ENCODE data around the gene ATL2.
"Not testable (repeated sequence)": the region's sequence is repeated elsewhere in the genome, so short reads cannot be mapped to it uniquely, and the experiment has no call there.

ATL2 gene

DNA sequence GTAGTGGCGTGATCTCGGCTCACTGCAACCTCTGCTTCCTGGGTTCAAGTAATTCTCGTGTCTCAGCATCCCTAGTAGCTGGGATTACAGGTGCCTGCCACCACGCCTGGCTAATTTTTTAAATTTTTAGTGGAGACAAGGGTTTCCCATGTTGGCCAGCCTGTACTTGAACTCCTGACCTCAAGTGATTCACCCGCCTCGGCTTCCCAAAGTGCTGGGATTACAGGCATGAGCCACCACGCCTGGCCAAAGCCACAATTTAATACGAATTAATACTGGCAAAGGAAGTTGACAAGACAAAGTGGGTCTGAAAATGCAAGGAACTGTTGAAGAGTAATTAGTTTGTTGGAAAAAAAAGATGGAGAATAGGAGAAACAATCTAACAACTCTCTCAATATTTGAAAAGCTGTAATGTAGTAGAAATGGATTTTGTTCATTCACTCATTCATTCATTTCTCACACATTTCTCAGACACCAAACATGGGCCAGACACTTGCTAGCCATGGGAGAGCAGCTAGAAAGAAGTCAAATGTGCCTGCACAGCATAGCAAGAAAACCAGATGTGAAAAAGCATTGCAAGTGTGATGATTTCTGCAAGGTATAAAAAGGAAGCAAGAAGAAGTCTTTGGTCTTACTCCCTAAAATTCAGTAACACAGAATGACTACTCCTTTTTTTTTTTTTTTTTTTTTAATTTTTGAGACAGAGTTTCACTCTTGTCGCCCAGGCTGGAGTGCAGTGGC lies 39.4 kb upstream of the ATL2 start:
- DNase-seq (ENCODE audit: low spot score) = no peak
- H3K27ac ChIP-seq = no peak overlapping the region
- TF ChIP-seq, protein P1, sequence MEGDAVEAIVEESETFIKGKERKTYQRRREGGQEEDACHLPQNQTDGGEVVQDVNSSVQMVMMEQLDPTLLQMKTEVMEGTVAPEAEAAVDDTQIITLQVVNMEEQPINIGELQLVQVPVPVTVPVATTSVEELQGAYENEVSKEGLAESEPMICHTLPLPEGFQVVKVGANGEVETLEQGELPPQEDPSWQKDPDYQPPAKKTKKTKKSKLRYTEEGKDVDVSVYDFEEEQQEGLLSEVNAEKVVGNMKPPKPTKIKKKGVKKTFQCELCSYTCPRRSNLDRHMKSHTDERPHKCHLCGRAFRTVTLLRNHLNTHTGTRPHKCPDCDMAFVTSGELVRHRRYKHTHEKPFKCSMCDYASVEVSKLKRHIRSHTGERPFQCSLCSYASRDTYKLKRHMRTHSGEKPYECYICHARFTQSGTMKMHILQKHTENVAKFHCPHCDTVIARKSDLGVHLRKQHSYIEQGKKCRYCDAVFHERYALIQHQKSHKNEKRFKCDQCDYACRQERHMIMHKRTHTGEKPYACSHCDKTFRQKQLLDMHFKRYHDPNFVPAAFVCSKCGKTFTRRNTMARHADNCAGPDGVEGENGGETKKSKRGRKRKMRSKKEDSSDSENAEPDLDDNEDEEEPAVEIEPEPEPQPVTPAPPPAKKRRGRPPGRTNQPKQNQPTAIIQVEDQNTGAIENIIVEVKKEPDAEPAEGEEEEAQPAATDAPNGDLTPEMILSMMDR (IDR thresholded peaks at IDR 0.05) = no peak
- no peak overlapping the region for H3K4me3 ChIP-seq

DNA sequence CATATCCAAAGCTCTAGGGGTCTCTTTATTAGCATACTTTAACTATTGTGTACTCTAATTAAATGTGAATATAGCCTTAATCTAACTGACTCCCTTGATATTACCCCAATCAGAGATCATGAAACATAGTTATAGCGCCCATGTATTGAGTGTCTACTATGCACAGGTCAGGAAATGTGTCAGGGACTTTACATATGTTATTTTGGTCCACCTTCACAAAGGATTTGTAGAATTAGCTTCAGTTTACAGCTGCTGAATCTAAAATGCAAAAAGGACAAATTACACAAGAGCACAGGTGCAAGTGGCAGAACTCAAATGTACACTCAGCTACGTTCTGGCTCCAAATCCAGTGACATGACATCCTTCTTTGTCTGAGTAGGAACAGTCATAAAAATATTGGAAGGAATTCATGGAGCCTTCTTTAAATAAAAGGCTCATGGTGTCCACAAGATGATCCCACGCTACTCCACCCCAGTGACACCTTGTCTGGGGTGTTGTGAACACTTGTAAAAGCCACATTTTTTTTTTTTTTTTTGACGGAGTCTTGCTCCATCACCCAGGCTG lies 38.7 kb upstream of the ATL2 start:
- Histone ChIP-seq H3K4me3 (no peak overlapping the region), H3K27ac (no peak overlapping the region)
- TF ChIP-seq, protein P1 (IDR thresholded peaks at IDR 0.05) = no peak
- DNase-seq (ENCODE audit: low spot score) = no peak

DNA sequence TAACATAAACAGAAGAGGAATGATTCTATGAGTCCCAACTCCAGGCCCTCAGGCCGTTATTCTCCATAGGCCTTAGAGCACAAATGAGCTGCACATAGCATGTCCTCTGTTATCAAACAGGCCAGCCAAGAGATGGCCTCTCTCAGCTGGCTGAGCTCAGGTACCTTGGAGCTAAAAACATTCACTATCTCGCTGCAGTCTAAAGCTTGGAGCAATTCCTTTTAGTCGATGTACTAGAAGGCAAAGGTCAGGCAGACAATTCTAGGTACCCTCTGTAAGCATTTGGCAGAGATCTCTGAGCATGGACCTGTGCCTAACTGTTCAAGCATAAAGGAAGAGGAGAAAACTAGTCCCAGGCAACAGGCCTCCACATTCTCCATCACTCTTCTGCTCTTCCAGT lies 38.0 kb upstream of the ATL2 start:
- Histone ChIP-seq H3K4me3 (no peak overlapping the region), H3K27ac (no peak overlapping the region)
- TF ChIP-seq, protein P1 (IDR thresholded peaks at IDR 0.05) = no peak
- no peak for DNase-seq (ENCODE audit: low spot score)

- not testable (repeated sequence) for H3K27ac ChIP-seq; DNase-seq (ENCODE audit: low spot score); H3K4me3 ChIP-seq
These were observed 35.3 kb upstream of the ATL2 start for GRCh38 chr2:38412235-38412871.

DNA sequence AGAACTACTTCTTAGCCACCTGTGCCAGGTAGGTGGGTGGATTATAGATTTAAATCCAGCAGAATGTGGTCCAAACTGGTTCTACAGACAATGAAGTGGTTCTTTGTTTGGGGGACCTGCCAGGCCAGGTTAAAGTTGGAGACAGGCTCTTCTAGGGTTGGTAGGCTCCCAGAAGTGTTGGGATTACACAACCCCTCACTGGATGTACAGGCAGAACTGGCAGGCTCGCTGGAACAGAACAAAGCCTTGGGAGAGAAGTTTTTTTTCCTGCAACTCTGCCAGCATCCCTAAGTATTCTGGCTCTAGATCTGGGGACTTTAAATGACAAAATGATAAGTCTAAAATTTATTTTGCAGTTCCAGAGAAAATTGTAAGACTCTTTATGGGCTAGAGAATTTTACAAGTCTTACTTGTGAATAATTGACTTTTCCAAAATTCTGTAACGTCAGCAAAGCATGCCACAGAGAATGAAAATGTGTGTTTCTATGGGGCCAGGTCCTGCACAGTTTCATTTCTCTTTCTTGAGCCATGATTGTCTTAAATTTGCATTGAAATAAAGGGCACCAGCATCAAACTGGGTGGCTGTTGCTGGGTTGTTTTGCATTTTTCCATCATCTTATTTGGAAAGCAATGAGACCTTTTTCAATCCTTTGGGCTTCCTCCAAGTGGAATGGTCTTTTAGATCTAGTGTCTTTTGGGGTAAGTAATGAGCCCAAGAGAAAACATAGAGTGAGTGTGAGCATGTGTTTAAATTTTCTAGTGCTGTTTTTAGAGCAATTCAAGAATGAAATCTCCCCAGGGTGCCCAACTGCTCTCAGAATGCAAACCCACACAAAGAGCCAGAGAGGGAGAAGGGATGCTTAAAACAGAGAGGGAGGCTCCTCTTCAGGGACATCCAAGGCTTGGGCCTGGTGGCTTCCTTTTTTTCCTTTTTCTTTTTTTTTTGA lies 32.4 kb upstream of the ATL2 start:
- no peak for DNase-seq (ENCODE audit: low spot score)
- TF ChIP-seq, protein P1 (IDR thresholded peaks at IDR 0.05) = no peak
- no peak overlapping the region for H3K4me3 ChIP-seq
- no peak overlapping the region for H3K27ac ChIP-seq

DNA sequence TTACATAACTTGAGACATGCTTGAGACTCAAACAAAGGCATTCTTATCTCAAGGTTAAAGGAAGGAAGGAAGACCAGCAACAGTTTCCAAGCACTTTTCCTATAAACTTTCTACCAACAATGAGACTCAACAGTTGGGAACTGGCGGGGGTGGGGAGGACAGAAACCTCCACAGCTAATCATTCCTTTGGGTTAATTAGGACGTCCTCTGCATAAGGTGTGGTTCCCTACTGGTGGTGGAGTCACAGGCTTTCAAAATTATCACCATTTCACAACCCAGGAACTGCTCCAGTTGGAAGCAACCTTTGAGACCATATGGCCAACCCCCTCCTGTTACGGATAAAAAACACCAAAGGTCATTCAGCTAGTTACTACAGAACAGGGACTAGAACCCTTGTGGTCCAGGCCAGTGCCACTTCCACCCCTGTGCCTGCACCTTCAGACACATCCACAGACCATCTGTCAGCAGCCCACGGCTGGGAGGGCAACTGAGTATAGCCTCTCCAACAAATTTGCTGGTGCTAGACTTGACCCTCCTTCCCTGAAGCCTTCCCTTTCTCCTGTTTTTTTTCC lies 30.1 kb upstream of the ATL2 start:
- Histone ChIP-seq H3K27ac (peak overlapping the region in 1 of 2 donors; percentile 62), H3K4me3 (no peak overlapping the region)
- TF ChIP-seq, protein P1 (IDR thresholded peaks at IDR 0.05) = no peak
- no peak for DNase-seq (ENCODE audit: low spot score)

All from coronary artery (tissue), 2 donors.